ENCODE results near the gene CMTM8. TPM values are rescaled to one million over a fixed set of nuclear protein-coding genes. Genes with fewer than 3 reads are reported as not detected.

CMTM8 gene
- total and polyA plus RNA-seq, 2 of the 8 experiments (the other 6 are each of a cell fraction or from before 2014, with no cell fraction given) = 10.5 to 22.4 TPM

DNA sequence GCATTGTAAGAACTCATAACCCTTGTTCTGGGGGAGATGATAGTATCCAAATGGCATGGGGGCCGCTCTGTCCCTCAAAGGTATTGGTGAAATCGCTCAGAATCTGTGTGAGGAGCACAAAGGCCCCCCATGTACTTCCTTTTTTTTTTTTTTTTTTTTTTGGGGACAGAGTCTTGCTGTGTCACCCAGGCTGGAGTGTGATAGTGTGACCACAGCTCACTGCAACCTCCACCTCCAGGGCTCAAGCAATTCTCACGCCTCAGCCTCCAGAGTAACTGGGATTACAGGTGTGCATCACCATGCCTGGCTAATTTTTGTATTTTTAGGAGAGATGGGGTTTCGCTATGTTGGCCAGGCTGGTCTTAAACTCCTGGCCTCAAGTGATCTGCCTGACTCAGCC lies 37.0 kb downstream of the CMTM8 start:
- no peak overlapping the region for H3K56ac ChIP-seq (replicated peaks; ENCODE audit: insufficient read length, low read depth, low read length)
- H3K23me2 ChIP-seq (ENCODE audit: low read depth, low read length) = no peaks in the 10 kb centered on the region
- ChIA-PET POLR2A (ENCODE audit: partially characterized antibody) (no interaction called here), CTCF (ENCODE audit: partially characterized antibody) (interaction anchor here (1.6 to 2.2 kb wide), 4 partner anchors 17 to 59 kb away, joined by 5 to 6 read pairs (median 6); no protein-coding TSS in a partner anchor)
- no peak overlapping the region for H3K18ac ChIP-seq (ENCODE audit: extremely low read depth, low read length)
- no peaks in the 10 kb centered on the region for H3K79me2 ChIP-seq (ENCODE audit: control insufficient read depth in 1 of 2, insufficient read depth in 2 of 2, low read length in 2 of 2)
- no peak overlapping the region for H4K8ac ChIP-seq (ENCODE audit: extremely low read depth, insufficient read depth, low read length)
- H2AK5ac ChIP-seq (ENCODE audit: low read depth, low read length) = no peak overlapping the region
- H3K23ac ChIP-seq (ENCODE audit: insufficient read length) = no peak overlapping the region
- no peak overlapping the region for H2BK15ac ChIP-seq (ENCODE audit: low read length)
- no peaks in the 10 kb centered on the region for H3K9me3 ChIP-seq (ENCODE audit: insufficient read depth in 2 of 2, low read depth in 1 of 2, low read length in 1 of 2)
- H2BK20ac ChIP-seq (ENCODE audit: low read length) = no peak overlapping the region
- H3K14ac ChIP-seq (ENCODE audit: insufficient read length) = no peak overlapping the region
- DNase-seq (ENCODE audit: low read depth in 1 of 2, low spot score in 2 of 2) (no peak), FAIRE-seq (no peak)
- no peak overlapping the region for H2AFZ ChIP-seq (ENCODE audit: low read length)
- no peak overlapping the region for H3K27ac ChIP-seq (ENCODE audit: low read depth, low read length)
- WGBS, 2 experiments (ENCODE audit: extremely low coverage in 1 of 2, insufficient coverage in 1 of 2, insufficient read length in 1 of 2, insufficient replicate concordance in 2 of 2, low coverage in 1 of 2, low lambda C conversion rate in 2 of 2, missing lambda C conversion rate in 1 of 2) = 93% methylated on average over 4 of the region's 4 CpGs; no CpG with 5 or more reads in 1 of the 2 experiments
- H3K4me1 ChIP-seq (replicated peaks in 1 of 4; ENCODE audit: control insufficient read depth in 3 of 4, insufficient read depth in 4 of 4, low read length in 3 of 4) = no peaks in the 10 kb centered on the region
- H3K4me2 ChIP-seq (ENCODE audit: insufficient read depth in 1 of 2, low read depth in 2 of 2, low read length in 2 of 2) = no peak overlapping the region
- no peak overlapping the region for H2BK12ac ChIP-seq (ENCODE audit: low read depth, low read length)
- no peak overlapping the region for H3K4me3 ChIP-seq (ENCODE audit: extremely low read depth in 1 of 4, insufficient read depth in 2 of 4, low read depth in 3 of 4, low read length in 4 of 4)
- no peak overlapping the region for H2BK120ac ChIP-seq (replicated peaks; ENCODE audit: low read depth, low read length)
- no peak overlapping the region for H4K91ac ChIP-seq (replicated peaks; ENCODE audit: insufficient read length, low read length)
- H4K20me1 ChIP-seq (replicated peaks in 1 of 2; ENCODE audit: control insufficient read depth in 1 of 2, insufficient read depth in 2 of 2, low read length in 2 of 2) = no peaks in the 10 kb centered on the region
- H3K36me3 ChIP-seq (ENCODE audit: control insufficient read depth in 2 of 4, insufficient read depth in 4 of 4, low read length in 3 of 4) = no peaks in the 10 kb centered on the region
- H3K27me3 ChIP-seq (replicated peaks in 1 of 4; ENCODE audit: control insufficient read depth in 3 of 4, extremely low read depth in 1 of 4, insufficient read depth in 3 of 4, low read length in 3 of 4) = no peaks in the 10 kb centered on the region
- H3K9ac ChIP-seq (replicated peaks in 1 of 4; ENCODE audit: extremely low read depth in 1 of 4, low read depth in 3 of 4, low read length in 3 of 4) = no peak overlapping the region
- H3K4ac ChIP-seq (replicated peaks; ENCODE audit: insufficient read length, low read depth, low read length) = no peak overlapping the region
- H2BK5ac ChIP-seq (ENCODE audit: low read depth, low read length) = no peak overlapping the region
- H3K79me1 ChIP-seq (ENCODE audit: low read depth, low read length) = peaks cover 4% of the 10 kb centered on the region; the same call in 1 of the 2 replicates
- TF ChIP-seq SRF (IDR thresholded peaks at IDR 0.05; ENCODE audit: low read depth, low read length) = no peak
- TF ChIP-seq, protein P1, sequence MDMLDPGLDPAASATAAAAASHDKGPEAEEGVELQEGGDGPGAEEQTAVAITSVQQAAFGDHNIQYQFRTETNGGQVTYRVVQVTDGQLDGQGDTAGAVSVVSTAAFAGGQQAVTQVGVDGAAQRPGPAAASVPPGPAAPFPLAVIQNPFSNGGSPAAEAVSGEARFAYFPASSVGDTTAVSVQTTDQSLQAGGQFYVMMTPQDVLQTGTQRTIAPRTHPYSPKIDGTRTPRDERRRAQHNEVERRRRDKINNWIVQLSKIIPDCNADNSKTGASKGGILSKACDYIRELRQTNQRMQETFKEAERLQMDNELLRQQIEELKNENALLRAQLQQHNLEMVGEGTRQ (IDR thresholded peaks at IDR 0.05; ENCODE audit: low read length) = no peak
- no peak for TF ChIP-seq SP4 (IDR thresholded peaks at IDR 0.05; ENCODE audit: low read length)
- TF ChIP-seq ASH2L (IDR thresholded peaks at IDR 0.05; ENCODE audit: low read length) = no peak
- TF ChIP-seq, protein P2, sequence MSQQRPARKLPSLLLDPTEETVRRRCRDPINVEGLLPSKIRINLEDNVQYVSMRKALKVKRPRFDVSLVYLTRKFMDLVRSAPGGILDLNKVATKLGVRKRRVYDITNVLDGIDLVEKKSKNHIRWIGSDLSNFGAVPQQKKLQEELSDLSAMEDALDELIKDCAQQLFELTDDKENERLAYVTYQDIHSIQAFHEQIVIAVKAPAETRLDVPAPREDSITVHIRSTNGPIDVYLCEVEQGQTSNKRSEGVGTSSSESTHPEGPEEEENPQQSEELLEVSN (IDR thresholded peaks at IDR 0.05) = no peak
- TF ChIP-seq BCL11A (IDR thresholded peaks at IDR 0.05; ENCODE audit: low read depth in 2 of 2, low read length in 2 of 2) = no peak
- TF ChIP-seq SAP30 (IDR thresholded peaks at IDR 0.05; ENCODE audit: insufficient read depth, insufficient replicate concordance, low read length) = no peak
- no peak for TF ChIP-seq RAD21 (IDR thresholded peaks at IDR 0.05 in 1 of 2, conservative IDR thresholded peaks at IDR 0.05 in 1 of 2; ENCODE audit: low read depth in 2 of 2, low read length in 2 of 2)
- no peak for TF ChIP-seq CBX8 (IDR thresholded peaks at IDR 0.05; ENCODE audit: borderline replicate concordance, low read depth, low read length)
- no peak for TF ChIP-seq BRCA1 (IDR thresholded peaks at IDR 0.05; ENCODE audit: low read depth, low read length)
- TF ChIP-seq CHD2 (IDR thresholded peaks at IDR 0.05; ENCODE audit: low read length) = no peak
- TF ChIP-seq YY1 (IDR thresholded peaks at IDR 0.05; ENCODE audit: low read depth, low read length) = no peak
- TF ChIP-seq SP1 (IDR thresholded peaks at IDR 0.05; ENCODE audit: low read depth, low read length) = no peak
- H4K5ac ChIP-seq (ENCODE audit: insufficient read length, low read depth, low read length) = no peak overlapping the region
